ENCODE measurements around the gene FAM117A.

FAM117A gene

DNA sequence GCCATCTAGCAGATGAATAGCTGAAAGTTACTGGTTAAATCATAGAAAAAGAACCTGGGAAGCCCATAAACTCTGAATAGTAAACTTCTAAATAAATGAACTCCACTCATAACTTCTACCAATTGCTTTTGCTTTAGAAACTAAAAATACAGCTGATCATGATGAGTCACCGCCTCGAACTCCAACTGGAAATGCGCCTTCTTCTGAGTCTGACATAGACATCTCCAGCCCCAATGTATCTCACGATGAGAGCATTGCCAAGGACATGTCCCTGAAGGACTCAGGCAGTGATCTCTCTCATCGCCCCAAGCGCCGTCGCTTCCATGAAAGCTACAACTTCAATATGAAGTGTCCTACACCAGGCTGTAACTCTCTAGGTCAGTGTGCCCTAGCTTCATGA lies 34.3 kb upstream of the FAM117A start:
- Histone ChIP-seq H3K4me2 (ENCODE audit: insufficient read depth, low read length) (no peak overlapping the region), H2AFZ (ENCODE audit: low read depth, low read length) (no peak overlapping the region), H3K27ac (ENCODE audit: low read length) (no peak overlapping the region), H3K36me3 (ENCODE audit: insufficient read depth, low read length) (peaks cover 93% of the 10 kb centered on the region), H3K79me2 (ENCODE audit: insufficient read depth, low read length) (peaks cover 96% of the 10 kb centered on the region), H3K9ac (ENCODE audit: low read depth, low read length) (no peak overlapping the region), H3K9me3 (ENCODE audit: insufficient read depth, low read length, severe bottlenecking) (no peaks in the 10 kb centered on the region), H3K4me3 (ENCODE audit: low read depth in 1 of 2, low read length in 2 of 2) (no peak overlapping the region), H4K20me1 (ENCODE audit: insufficient read depth, low read length) (peaks cover 59% of the 10 kb centered on the region), H3K4me1 (ENCODE audit: insufficient read depth, low read length) (peaks cover 2% of the 10 kb centered on the region; the same call in 1 of the 2 replicates), H3K27me3 (ENCODE audit: insufficient read depth, low read length, poor library complexity) (no peaks in the 10 kb centered on the region)
- DNase-seq, result no peak
- TF ChIP-seq CTCF (IDR thresholded peaks at IDR 0.05; ENCODE audit: borderline replicate concordance, extremely low read depth, low read length, poor library complexity, severe bottlenecking) (no peak), EZH2 (IDR thresholded peaks at IDR 0.05; ENCODE audit: borderline replicate concordance, low read depth, low read length, severe bottlenecking) (no peak)
- ATAC-seq (ENCODE audit: insufficient read depth, low read depth), result no peak

- H3K36me3 ChIP-seq (ENCODE audit: insufficient read depth, low read length), result peaks cover 93% of the 10 kb centered on the region
Observed at GRCh38 chr17:49795372-49795771, 31.4 kb upstream of the FAM117A start.

GRCh38 chr17:49793309-49793708 lies 29.4 kb upstream of the FAM117A start:
- no peak for ATAC-seq (ENCODE audit: insufficient read depth, low read depth)
- Histone ChIP-seq H3K4me3 (ENCODE audit: low read depth in 1 of 2, low read length in 2 of 2) (no peak overlapping the region), H3K27ac (ENCODE audit: low read length) (no peak overlapping the region), H3K27me3 (ENCODE audit: insufficient read depth, low read length, poor library complexity) (no peaks in the 10 kb centered on the region), H2AFZ (ENCODE audit: low read depth, low read length) (no peak overlapping the region), H3K9ac (ENCODE audit: low read depth, low read length) (no peak overlapping the region), H3K79me2 (ENCODE audit: insufficient read depth, low read length) (peaks cover 95% of the 10 kb centered on the region), H3K4me1 (ENCODE audit: insufficient read depth, low read length) (peaks cover 33% of the 10 kb centered on the region), H3K4me2 (ENCODE audit: insufficient read depth, low read length) (no peak overlapping the region), H3K9me3 (ENCODE audit: insufficient read depth, low read length, severe bottlenecking) (no peaks in the 10 kb centered on the region), H3K36me3 (ENCODE audit: insufficient read depth, low read length) (peaks cover 85% of the 10 kb centered on the region), H4K20me1 (ENCODE audit: insufficient read depth, low read length) (peaks cover 73% of the 10 kb centered on the region)
- no peak for TF ChIP-seq EZH2 (IDR thresholded peaks at IDR 0.05; ENCODE audit: borderline replicate concordance, low read depth, low read length, severe bottlenecking)
- no peak for TF ChIP-seq CTCF (IDR thresholded peaks at IDR 0.05; ENCODE audit: borderline replicate concordance, extremely low read depth, low read length, poor library complexity, severe bottlenecking)
- no peak for DNase-seq

More at GRCh38 chr17:49795372-49795771, 31.4 kb upstream of the FAM117A start:
- Histone ChIP-seq H3K4me2 (ENCODE audit: insufficient read depth, low read length) (peak overlapping the region; percentile 7; the same call in 1 of the 2 replicates), H3K27me3 (ENCODE audit: insufficient read depth, low read length, poor library complexity) (no peaks in the 10 kb centered on the region), H3K9ac (ENCODE audit: low read depth, low read length) (no peak overlapping the region), H3K79me2 (ENCODE audit: insufficient read depth, low read length) (peaks cover 95% of the 10 kb centered on the region), H3K4me3 (ENCODE audit: low read depth in 1 of 2, low read length in 2 of 2) (no peak overlapping the region), H3K9me3 (ENCODE audit: insufficient read depth, low read length, severe bottlenecking) (no peaks in the 10 kb centered on the region), H3K27ac (ENCODE audit: low read length) (no peak overlapping the region), H2AFZ (ENCODE audit: low read depth, low read length) (no peak overlapping the region), H4K20me1 (ENCODE audit: insufficient read depth, low read length) (peaks cover 69% of the 10 kb centered on the region), H3K4me1 (ENCODE audit: insufficient read depth, low read length) (peaks cover 20% of the 10 kb centered on the region)
- DNase-seq (no peak), ATAC-seq (ENCODE audit: insufficient read depth, low read depth) (no peak)
- TF ChIP-seq EZH2 (IDR thresholded peaks at IDR 0.05; ENCODE audit: borderline replicate concordance, low read depth, low read length, severe bottlenecking) (no peak), CTCF (IDR thresholded peaks at IDR 0.05; ENCODE audit: borderline replicate concordance, extremely low read depth, low read length, poor library complexity, severe bottlenecking) (no peak)

- H3K27ac ChIP-seq (ENCODE audit: low read length), result peak overlapping the region; percentile 6
- H3K4me1 ChIP-seq (ENCODE audit: insufficient read depth, low read length), result peaks cover 42% of the 10 kb centered on the region
- peak overlapping the region; percentile 29 to 58; a peak in 3 of 4 replicates for H3K4me3 ChIP-seq (ENCODE audit: low read depth in 1 of 2, low read length in 2 of 2)
- ATAC-seq (ENCODE audit: insufficient read depth, low read depth) (no peak), DNase-seq (no peak)
- H3K9me3 ChIP-seq (ENCODE audit: insufficient read depth, low read length, severe bottlenecking), result no peaks in the 10 kb centered on the region
- H3K36me3 ChIP-seq (ENCODE audit: insufficient read depth, low read length), result peaks cover 47% of the 10 kb centered on the region
- peak overlapping the region; percentile 75 for H3K9ac ChIP-seq (ENCODE audit: low read depth, low read length)
- peaks cover 57% of the 10 kb centered on the region for H3K79me2 ChIP-seq (ENCODE audit: insufficient read depth, low read length)
- peak overlapping the region; percentile 88 for H3K4me2 ChIP-seq (ENCODE audit: insufficient read depth, low read length)
- H2AFZ ChIP-seq (ENCODE audit: low read depth, low read length), result no peak overlapping the region
- no peaks in the 10 kb centered on the region for H3K27me3 ChIP-seq (ENCODE audit: insufficient read depth, low read length, poor library complexity)
- peaks cover 48% of the 10 kb centered on the region for H4K20me1 ChIP-seq (ENCODE audit: insufficient read depth, low read length)
- TF ChIP-seq CTCF (IDR thresholded peaks at IDR 0.05; ENCODE audit: borderline replicate concordance, extremely low read depth, low read length, poor library complexity, severe bottlenecking) (no peak), EZH2 (IDR thresholded peaks at IDR 0.05; ENCODE audit: borderline replicate concordance, low read depth, low read length, severe bottlenecking) (no peak)
Observed at GRCh38 chr17:49789243-49789578, 25.3 kb upstream of the FAM117A start.
